HFFc6 (cell line): ENCODE data around the gene CUX1. TPM values are rescaled to one million over a fixed set of nuclear protein-coding genes. Genes with fewer than 3 reads are reported as not detected.

ENCODE experiments used
- DNase-seq: peaks from one replicate; pipeline ENCODE4 v3.0.0-alpha.2; 2018
- H3K27ac Mint-ChIP-seq: 2 replicates; pipeline ENCODE4 v1.8.0; 2020; ENCODE audit warnings: mild to moderate bottlenecking, mixed read lengths
- H3K27me3 Mint-ChIP-seq: 2 replicates; pipeline ENCODE4 v1.8.0; 2021; ENCODE audit warnings: mild to moderate bottlenecking, moderate library complexity, mixed read lengths; ENCODE audit not compliant: insufficient read depth
- H3K36me3 Mint-ChIP-seq: 2 replicates; pipeline ENCODE4 v1.8.0; 2021; ENCODE audit warnings: low read depth, mixed read lengths
- H3K4me1 Mint-ChIP-seq: 2 replicates; pipeline ENCODE4 v1.8.0; 2020; ENCODE audit warnings: low read depth, mixed read lengths
- H3K4me3 Mint-ChIP-seq: 2 replicates; pipeline ENCODE4 v1.8.0; 2020; ENCODE audit warnings: mild to moderate bottlenecking, moderate library complexity, mixed read lengths
- H3K9me3 Mint-ChIP-seq: 2 replicates; pipeline ENCODE4 v1.8.0; 2020; ENCODE audit warnings: mild to moderate bottlenecking, mixed read lengths
- total RNA-seq, 6 experiments: library from RNA; stranded (reverse); fragmentation: NEBNext Ultra II Directional; extraction: Animal tissue kit (Norgen Biotek cat#: 25700); gene quantifications; 2 replicates in 1 of 6; 3 replicates in 5 of 6; pipeline ENCODE4 v1.2.3, GENCODE V29; 2021
- TF ChIP-seq, protein P1 (sequence below): fragments of 200-600 bp; sonication (generic); IDR thresholded peaks from 2 replicates; pipeline ENCODE4 v1.5.0; 2021; ENCODE audit warnings: antibody characterized with exemption, mild to moderate bottlenecking

CUX1 gene
- total RNA-seq, 6 experiments from 2014 or later = 46.9 to 64.2 (median 51.6) TPM

GRCh38 chr7:102082693-102083368 lies 265.4 kb downstream of the CUX1 start:
- no peaks in the 10 kb centered on the region; the same call in 1 of the 2 replicates for H3K27me3 Mint-ChIP-seq
- H3K36me3 Mint-ChIP-seq = peaks cover 51% of the 10 kb centered on the region
- TF ChIP-seq, protein P1, sequence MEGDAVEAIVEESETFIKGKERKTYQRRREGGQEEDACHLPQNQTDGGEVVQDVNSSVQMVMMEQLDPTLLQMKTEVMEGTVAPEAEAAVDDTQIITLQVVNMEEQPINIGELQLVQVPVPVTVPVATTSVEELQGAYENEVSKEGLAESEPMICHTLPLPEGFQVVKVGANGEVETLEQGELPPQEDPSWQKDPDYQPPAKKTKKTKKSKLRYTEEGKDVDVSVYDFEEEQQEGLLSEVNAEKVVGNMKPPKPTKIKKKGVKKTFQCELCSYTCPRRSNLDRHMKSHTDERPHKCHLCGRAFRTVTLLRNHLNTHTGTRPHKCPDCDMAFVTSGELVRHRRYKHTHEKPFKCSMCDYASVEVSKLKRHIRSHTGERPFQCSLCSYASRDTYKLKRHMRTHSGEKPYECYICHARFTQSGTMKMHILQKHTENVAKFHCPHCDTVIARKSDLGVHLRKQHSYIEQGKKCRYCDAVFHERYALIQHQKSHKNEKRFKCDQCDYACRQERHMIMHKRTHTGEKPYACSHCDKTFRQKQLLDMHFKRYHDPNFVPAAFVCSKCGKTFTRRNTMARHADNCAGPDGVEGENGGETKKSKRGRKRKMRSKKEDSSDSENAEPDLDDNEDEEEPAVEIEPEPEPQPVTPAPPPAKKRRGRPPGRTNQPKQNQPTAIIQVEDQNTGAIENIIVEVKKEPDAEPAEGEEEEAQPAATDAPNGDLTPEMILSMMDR = no peak
- H3K4me3 Mint-ChIP-seq = no peak overlapping the region
- H3K27ac Mint-ChIP-seq = peak overlapping the region; percentile 9; the same call in 1 of the 2 replicates
- peak; percentile 23 for DNase-seq
- H3K9me3 Mint-ChIP-seq = peaks cover 31% of the 10 kb centered on the region
- peaks cover 19% of the 10 kb centered on the region for H3K4me1 Mint-ChIP-seq

- H3K4me1 Mint-ChIP-seq = peaks cover 19% of the 10 kb centered on the region
These were observed 267.9 kb downstream of the CUX1 start for GRCh38 chr7:102085218-102085772.

DNA sequence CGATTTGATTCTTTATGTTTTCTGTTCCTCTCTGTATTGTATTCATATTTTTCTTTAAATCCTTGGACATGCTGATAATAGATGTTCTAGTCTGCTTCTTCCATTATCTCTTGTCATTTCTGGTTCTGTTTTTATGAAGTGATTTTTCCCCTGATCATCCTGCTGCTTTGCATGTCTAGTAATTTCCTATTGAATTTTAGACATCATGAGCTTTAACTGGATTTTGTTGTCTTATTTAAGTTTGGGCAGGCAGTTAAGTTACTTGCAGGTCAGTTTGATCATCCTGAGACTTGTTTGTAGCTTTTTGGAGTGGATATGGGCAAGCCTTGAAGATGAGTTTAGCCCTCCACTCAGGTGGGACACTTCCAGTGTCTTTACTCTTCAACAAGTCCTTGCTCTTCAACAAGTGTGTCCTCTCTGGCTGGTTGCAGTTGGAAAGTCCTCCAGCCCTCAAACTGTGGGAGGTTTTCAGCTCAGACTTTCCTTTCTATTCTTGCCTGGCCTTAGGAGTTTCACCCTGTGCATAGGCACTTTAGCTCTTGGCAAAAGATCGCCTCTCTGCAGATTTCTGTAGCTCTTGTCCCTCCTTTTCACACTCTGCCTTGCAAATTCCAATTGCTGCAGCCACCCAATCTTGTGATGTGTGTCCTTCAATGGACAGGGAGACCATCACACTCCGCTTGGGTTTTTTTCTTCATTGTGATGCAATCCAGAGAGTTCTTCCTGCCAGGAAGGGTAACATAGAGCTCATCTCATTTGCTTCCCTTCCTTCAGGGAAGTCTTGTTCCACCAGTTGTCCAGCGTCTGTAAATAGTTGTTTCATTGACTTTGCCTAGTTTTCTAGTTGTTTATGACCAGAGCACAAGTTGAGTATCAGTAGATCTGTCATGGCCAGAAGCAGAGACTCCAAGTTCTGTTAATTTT lies 272.0 kb downstream of the CUX1 start:
- peaks cover 36% of the 10 kb centered on the region for H3K36me3 Mint-ChIP-seq
- H3K9me3 Mint-ChIP-seq = no peaks in the 10 kb centered on the region; the same call in none of the 2 replicates

More at GRCh38 chr7:102085218-102085772, 267.9 kb downstream of the CUX1 start:
- Mint-ChIP-seq H3K36me3 (peaks cover 63% of the 10 kb centered on the region), H3K4me3 (no peak overlapping the region), H3K27me3 (no peaks in the 10 kb centered on the region; the same call in 1 of the 2 replicates), H3K9me3 (peaks cover 31% of the 10 kb centered on the region), H3K27ac (no peak overlapping the region)
- DNase-seq = no peak
- TF ChIP-seq, protein P1 = no peak

DNA sequence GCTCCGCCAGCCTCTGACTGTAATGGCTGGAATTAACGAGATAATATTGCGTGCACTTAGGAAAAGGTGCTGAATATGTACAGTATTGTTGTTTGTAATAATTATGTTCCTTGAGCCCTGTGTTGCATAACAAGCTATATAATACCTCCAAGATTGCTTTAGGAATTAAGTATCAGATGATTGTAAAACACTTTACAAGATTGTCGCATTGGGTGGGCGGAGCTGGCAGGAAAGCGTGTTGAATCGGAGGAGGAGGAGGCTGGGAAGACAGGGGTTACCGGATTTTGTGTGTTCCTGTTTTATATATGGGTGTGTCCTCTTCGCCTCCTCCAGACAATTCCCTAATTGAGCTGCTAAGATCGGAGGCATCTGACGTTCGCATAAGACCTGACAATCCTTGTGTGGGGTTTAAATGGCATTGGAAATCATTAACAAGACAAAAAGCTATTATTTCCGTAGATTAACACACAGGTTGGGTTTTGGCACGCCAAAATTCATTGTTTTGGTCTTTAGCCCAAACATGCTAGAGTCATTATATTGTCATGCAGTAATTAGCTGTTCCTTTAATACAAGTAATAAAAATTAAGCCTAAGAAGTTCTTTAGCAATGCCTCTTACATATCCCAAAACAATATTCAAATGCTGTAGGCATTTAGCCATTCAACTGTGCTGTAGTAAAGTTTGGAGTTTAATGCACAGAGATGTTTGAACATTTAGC lies 276.3 kb downstream of the CUX1 start:
- no peak for DNase-seq
- H3K36me3 Mint-ChIP-seq = peaks cover 23% of the 10 kb centered on the region
- no peaks in the 10 kb centered on the region for H3K27me3 Mint-ChIP-seq
- H3K4me1 Mint-ChIP-seq = peaks cover 30% of the 10 kb centered on the region
- TF ChIP-seq, protein P1 = no peak
- H3K9me3 Mint-ChIP-seq = no peaks in the 10 kb centered on the region; the same call in 1 of the 2 replicates
- peak overlapping the region; percentile 76 for H3K27ac Mint-ChIP-seq
- peak overlapping the region; percentile 74 for H3K4me3 Mint-ChIP-seq

More for the DNA sequence above, 272.0 kb downstream of the CUX1 start:
- H3K4me3 Mint-ChIP-seq = no peak overlapping the region
- no peak for DNase-seq
- H3K27ac Mint-ChIP-seq = no peak overlapping the region
- peaks cover 18% of the 10 kb centered on the region for H3K4me1 Mint-ChIP-seq
- TF ChIP-seq, protein P1 = no peak
- H3K27me3 Mint-ChIP-seq = no peaks in the 10 kb centered on the region

- TF ChIP-seq, protein P1 = no peak
- DNase-seq = peak; percentile 63
- peak overlapping the region; percentile 76 for H3K27ac Mint-ChIP-seq
- H3K27me3 Mint-ChIP-seq = no peaks in the 10 kb centered on the region
- H3K36me3 Mint-ChIP-seq = peaks cover 18% of the 10 kb centered on the region
- H3K4me3 Mint-ChIP-seq = peak overlapping the region; percentile 10; the same call in 1 of the 2 replicates
- no peaks in the 10 kb centered on the region; the same call in 1 of the 2 replicates for H3K9me3 Mint-ChIP-seq
- H3K4me1 Mint-ChIP-seq = peaks cover 30% of the 10 kb centered on the region
These were observed 276.9 kb downstream of the CUX1 start for GRCh38 chr7:102094316-102094650.
